GM19240 (cell line): Measurements from ENCODE around the gene SULT1A2.
"Not testable (repeated sequence)": the region's sequence is repeated elsewhere in the genome, so short reads cannot be mapped to it uniquely, and the experiment has no call there.

Source experiments
- DNase-seq: peaks from one replicate; pipeline ENCODE4 v3.0.0; 2011; ENCODE audit warnings: low spot score; ENCODE audit not compliant: insufficient read length

Gene SULT1A2

GRCh38 chr16:28591355-28591754 lies 5.5 kb downstream of the SULT1A2 start:
- DNase-seq = no peak

GRCh38 chr16:28590384-28591340 lies 6.2 kb downstream of the SULT1A2 start:
- no peak for DNase-seq

- DNase-seq = no peak
Measured at GRCh38 chr16:28589930-28590329, 6.9 kb downstream of the SULT1A2 start.

GRCh38 chr16:28589069-28589468 lies 7.8 kb downstream of the SULT1A2 start:
- DNase-seq = no peak

GRCh38 chr16:28587386-28587785 lies 9.5 kb downstream of the SULT1A2 start:
- DNase-seq = no peak

- no peak for DNase-seq
Measured at GRCh38 chr16:28586466-28586865, 10.4 kb downstream of the SULT1A2 start.

GRCh38 chr16:28585674-28586073 lies 11.2 kb downstream of the SULT1A2 start:
- DNase-seq = no peak

GRCh38 chr16:28580726-28581315 lies 16.0 kb downstream of the SULT1A2 start:
- no peak for DNase-seq

- no peak for DNase-seq
Measured at GRCh38 chr16:28575446-28576109, 21.3 kb downstream of the SULT1A2 start.

- no peak for DNase-seq
Measured at GRCh38 chr16:28574925-28575324, 21.9 kb downstream of the SULT1A2 start.

GRCh38 chr16:28573738-28574718 lies 22.8 kb downstream of the SULT1A2 start:
- DNase-seq = no peak

- no peak for DNase-seq
Measured at GRCh38 chr16:28572696-28573510, 23.9 kb downstream of the SULT1A2 start.

GRCh38 chr16:28569968-28570752 lies 26.7 kb downstream of the SULT1A2 start:
- DNase-seq = no peak

- no peak for DNase-seq
Measured at GRCh38 chr16:28569021-28569420, 27.8 kb downstream of the SULT1A2 start.

- no peak for DNase-seq
Measured at GRCh38 chr16:28567292-28567691, 29.6 kb downstream of the SULT1A2 start.

GRCh38 chr16:28566233-28566925 lies 30.5 kb downstream of the SULT1A2 start:
- DNase-seq = not testable (repeated sequence)

GRCh38 chr16:28563218-28563617 lies 33.6 kb downstream of the SULT1A2 start:
- no peak for DNase-seq

- DNase-seq = no peak
Measured at GRCh38 chr16:28562199-28562598, 34.7 kb downstream of the SULT1A2 start.
